SK-N-SH (cell line): ENCODE measurements around the gene NKG7.

ENCODE experiments used
- CHD2 ChIP-seq: fragments of 150-350 bp; IDR thresholded peaks from 2 replicates; pipeline ENCODE4 v1.6.1; 2018; ENCODE audit warnings: low read length; ENCODE audit not compliant: partially characterized antibody
- EZH2phosphoT487 ChIP-seq: fragments of 200-600 bp; sonication (generic); IDR thresholded peaks from 2 replicates; pipeline ENCODE4 v1.6.1; 2017; ENCODE audit warnings: low read depth, mixed run types, mild to moderate bottlenecking, antibody characterized with exemption, moderate library complexity, borderline replicate concordance
- YY1 ChIP-seq: IDR thresholded peaks from 2 replicates; pipeline ENCODE4 v1.4.0; 2012; ENCODE audit warnings: low read depth, mild to moderate bottlenecking
- TF ChIP-seq, protein P1 (sequence below): fragments of 200-600 bp; sonication (generic); IDR thresholded peaks from 2 replicates; pipeline ENCODE4 v1.6.1; 2017; ENCODE audit warnings: antibody characterized with exemption, mild to moderate bottlenecking, moderate library complexity
- TF ChIP-seq, protein P2 (sequence below): fragments of 150-350 bp; IDR thresholded peaks from 2 replicates; pipeline ENCODE4 v1.6.1; 2017; ENCODE audit warnings: antibody characterized with exemption, low read length, low read depth, borderline replicate concordance
- TF ChIP-seq, protein P3 (sequence below): IDR thresholded peaks from 2 replicates; pipeline ENCODE4 v1.4.0; 2012; ENCODE audit warnings: low read depth, borderline replicate concordance
- TF ChIP-seq, protein P4 (sequence below): IDR thresholded peaks from 2 replicates; pipeline ENCODE4 v1.4.0; 2012; ENCODE audit warnings: low read depth

DNA sequence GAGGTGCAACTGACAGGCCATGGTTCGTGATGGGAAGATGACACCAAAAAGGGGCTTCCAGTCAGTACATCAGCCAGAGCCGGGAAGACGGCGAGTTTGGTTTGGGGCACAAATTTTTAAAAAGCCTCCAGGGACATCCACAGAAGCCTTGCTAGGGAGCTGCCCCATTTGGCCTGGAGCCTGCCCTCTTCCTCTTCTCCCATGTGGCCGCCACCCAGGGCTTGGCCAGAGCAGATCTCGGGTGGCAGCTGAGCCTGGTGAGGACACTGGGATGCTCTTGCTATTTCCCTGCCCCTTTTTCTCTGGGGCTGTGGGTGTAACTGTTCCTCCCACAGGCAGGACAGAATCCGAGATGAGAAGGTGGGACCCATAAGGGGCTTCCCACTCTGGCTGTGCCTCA, 14.5 kb downstream of the NKG7 start:
- TF ChIP-seq EZH2phosphoT487 (no peak), CHD2 (no peak), YY1 (no peak)
- TF ChIP-seq, protein P1, sequence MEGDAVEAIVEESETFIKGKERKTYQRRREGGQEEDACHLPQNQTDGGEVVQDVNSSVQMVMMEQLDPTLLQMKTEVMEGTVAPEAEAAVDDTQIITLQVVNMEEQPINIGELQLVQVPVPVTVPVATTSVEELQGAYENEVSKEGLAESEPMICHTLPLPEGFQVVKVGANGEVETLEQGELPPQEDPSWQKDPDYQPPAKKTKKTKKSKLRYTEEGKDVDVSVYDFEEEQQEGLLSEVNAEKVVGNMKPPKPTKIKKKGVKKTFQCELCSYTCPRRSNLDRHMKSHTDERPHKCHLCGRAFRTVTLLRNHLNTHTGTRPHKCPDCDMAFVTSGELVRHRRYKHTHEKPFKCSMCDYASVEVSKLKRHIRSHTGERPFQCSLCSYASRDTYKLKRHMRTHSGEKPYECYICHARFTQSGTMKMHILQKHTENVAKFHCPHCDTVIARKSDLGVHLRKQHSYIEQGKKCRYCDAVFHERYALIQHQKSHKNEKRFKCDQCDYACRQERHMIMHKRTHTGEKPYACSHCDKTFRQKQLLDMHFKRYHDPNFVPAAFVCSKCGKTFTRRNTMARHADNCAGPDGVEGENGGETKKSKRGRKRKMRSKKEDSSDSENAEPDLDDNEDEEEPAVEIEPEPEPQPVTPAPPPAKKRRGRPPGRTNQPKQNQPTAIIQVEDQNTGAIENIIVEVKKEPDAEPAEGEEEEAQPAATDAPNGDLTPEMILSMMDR, result no peak
- TF ChIP-seq, protein P2, sequence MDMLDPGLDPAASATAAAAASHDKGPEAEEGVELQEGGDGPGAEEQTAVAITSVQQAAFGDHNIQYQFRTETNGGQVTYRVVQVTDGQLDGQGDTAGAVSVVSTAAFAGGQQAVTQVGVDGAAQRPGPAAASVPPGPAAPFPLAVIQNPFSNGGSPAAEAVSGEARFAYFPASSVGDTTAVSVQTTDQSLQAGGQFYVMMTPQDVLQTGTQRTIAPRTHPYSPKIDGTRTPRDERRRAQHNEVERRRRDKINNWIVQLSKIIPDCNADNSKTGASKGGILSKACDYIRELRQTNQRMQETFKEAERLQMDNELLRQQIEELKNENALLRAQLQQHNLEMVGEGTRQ, result no peak
- TF ChIP-seq, protein P3, sequence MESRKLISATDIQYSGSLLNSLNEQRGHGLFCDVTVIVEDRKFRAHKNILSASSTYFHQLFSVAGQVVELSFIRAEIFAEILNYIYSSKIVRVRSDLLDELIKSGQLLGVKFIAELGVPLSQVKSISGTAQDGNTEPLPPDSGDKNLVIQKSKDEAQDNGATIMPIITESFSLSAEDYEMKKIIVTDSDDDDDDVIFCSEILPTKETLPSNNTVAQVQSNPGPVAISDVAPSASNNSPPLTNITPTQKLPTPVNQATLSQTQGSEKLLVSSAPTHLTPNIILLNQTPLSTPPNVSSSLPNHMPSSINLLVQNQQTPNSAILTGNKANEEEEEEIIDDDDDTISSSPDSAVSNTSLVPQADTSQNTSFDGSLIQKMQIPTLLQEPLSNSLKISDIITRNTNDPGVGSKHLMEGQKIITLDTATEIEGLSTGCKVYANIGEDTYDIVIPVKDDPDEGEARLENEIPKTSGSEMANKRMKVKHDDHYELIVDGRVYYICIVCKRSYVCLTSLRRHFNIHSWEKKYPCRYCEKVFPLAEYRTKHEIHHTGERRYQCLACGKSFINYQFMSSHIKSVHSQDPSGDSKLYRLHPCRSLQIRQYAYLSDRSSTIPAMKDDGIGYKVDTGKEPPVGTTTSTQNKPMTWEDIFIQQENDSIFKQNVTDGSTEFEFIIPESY, result no peak
- TF ChIP-seq, protein P4, sequence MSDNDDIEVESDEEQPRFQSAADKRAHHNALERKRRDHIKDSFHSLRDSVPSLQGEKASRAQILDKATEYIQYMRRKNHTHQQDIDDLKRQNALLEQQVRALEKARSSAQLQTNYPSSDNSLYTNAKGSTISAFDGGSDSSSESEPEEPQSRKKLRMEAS, result no peak
